Right lobe of liver (tissue), 6 donors: ENCODE measurements around the gene GTPBP10. TPM values are rescaled to one million over a fixed set of nuclear protein-coding genes. Genes with fewer than 3 reads are reported as not detected.

ENCODE experiments used
- ATAC-seq, 4 donors: fragments of 200-7000 bp; cut with Tn5 transposase; one replicate each; pipeline ENCODE4 v1.9.1; 2020; ENCODE audit warnings: mild to moderate bottlenecking in 4 of 4, moderate library complexity in 4 of 4
- DNase-seq, 3 donors: peaks; one replicate each; pipeline ENCODE4 v3.0.0-alpha.2; 2020
- H3K27ac ChIP-seq, 3 donors: fragments of 200-600 bp; one replicate each; pipeline ENCODE4 v1.8.0; 2022
- H3K27me3 ChIP-seq, 2 donors: fragments of 200-600 bp; one replicate each; pipeline ENCODE4 v1.8.0; 2022
- H3K36me3 ChIP-seq, 4 donors: fragments of 200-600 bp; sonication (generic) in 1 of 4; one replicate each; pipeline versions ENCODE4 v1.5.1 to v1.8.0; 2017 to 2022; ENCODE audit warnings: control low read depth in 1 of 4
- H3K4me1 ChIP-seq, 4 donors: fragments of 200-600 bp; sonication (generic) in 1 of 4; one replicate each; pipeline versions ENCODE4 v1.5.1 to v1.8.0; 2017 to 2022; ENCODE audit warnings: control low read depth in 1 of 4
- H3K4me3 ChIP-seq, 3 donors: fragments of 200-600 bp; one replicate each; pipeline ENCODE4 v1.8.0; 2022
- H3K9me3 ChIP-seq, 4 donors: fragments of 200-600 bp; sonication (generic) in 1 of 4; one replicate each; pipeline versions ENCODE4 v1.5.1 to v1.8.0; 2017 to 2022; ENCODE audit warnings: control low read depth in 1 of 4
- POLR2A ChIP-seq: fragments of 450-650 bp; IDR thresholded peaks from one replicate; pipeline ENCODE4 v1.6.1; 2017; ENCODE audit warnings: antibody characterized with exemption, mild to moderate bottlenecking
- WGBS: methylation state at CpG from one replicate; pipeline ENCODE4 v1.1.6; 2018; ENCODE audit warnings: low coverage, low lambda C conversion rate; ENCODE audit not compliant: insufficient coverage; ENCODE audit errors: missing lambda C conversion rate; 5-methylcytosine and 5-hydroxymethylcytosine counted together
- intact Hi-C, 2 donors: fragments of 100-400 bp; cut with DNase I; formaldehyde crosslinking; loops; one replicate each; pipeline versions ENCODE4 v1.11.2 to v1.14.1; 2022
- total RNA-seq, 6 experiments: library from RNA; depleted of rRNA in 2 of 6; stranded (reverse); fragments of >200 nt in 2 of 6; fragmentation: NEBNext Ultra II Directional in 3 of 6; extraction: Animal tissue kit (Norgen Biotek cat#: 25700) in 3 of 6; gene quantifications; one replicate each; pipeline versions ENCODE4 v1.1.0 to v1.2.4, GENCODE V29; 2016 to 2023
- TF ChIP-seq, protein P1 (sequence below), 4 donors: fragments of 200-600 bp in 3 of 4; fragments of 450-650 bp in 1 of 4; IDR thresholded peaks; one replicate each; pipeline versions ENCODE4 v1.5.1 to v1.8.0; 2016 to 2022; ENCODE audit warnings: antibody characterized with exemption in 4 of 4, mild to moderate bottlenecking in 2 of 4
- donor health status: DM: no; HTN: yes; CAD: no.
- donor health status: DM: no; HTN: no; CAD: no.
- donor health status: DM: no; HTN: no; CAD: no.
- donor health status: DM: no; HTN: yes; CAD: no.
- donor health status: DM: no; HTN: yes; CAD: no.

The GTPBP10 gene
- total RNA-seq, 6 experiments from 2014 or later: 16.1 to 21.8 (median 18.7) TPM

DNA sequence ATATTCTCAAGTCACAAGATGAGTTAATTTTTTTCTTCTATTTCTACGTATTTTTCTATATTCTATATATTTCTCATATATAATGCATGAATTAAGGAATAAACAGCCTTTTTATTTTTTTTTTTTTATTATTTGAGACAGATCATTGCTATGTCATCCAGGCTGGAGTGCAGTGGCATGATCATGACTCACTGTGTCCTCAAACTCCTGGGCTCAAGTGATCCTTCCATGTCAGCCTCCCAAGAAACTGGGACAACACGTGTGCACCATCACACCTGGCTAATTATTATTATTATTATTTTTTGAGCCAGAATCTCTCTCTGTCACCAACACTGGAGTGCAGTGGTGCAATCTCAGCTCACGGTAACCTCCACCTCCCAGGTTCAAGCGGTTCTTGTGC is 58.3 kb downstream of the GTPBP10 start:
- no peaks in the 10 kb centered on the region for H3K27me3 ChIP-seq
- H3K27ac ChIP-seq: peak overlapping the region in 2 of 3 donors; percentile 93 to 99
- WGBS: 86% methylated on average over 4 of the region's 4 CpGs
- ATAC-seq (peak in 1 of 4 donors; percentile 18), DNase-seq (no peak)
- no peaks in the 10 kb centered on the region for H3K9me3 ChIP-seq
- peak overlapping the region in 1 of 3 donors; percentile 58 for H3K4me3 ChIP-seq
- intact Hi-C loops: no loop called here
- H3K4me1 ChIP-seq: peaks cover 0 to 31% (median 7%) of the 10 kb centered on the region in 4 donors
- H3K36me3 ChIP-seq: peaks cover 0 to 12% (median 0%) of the 10 kb centered on the region in 4 donors
- TF ChIP-seq, protein P1, sequence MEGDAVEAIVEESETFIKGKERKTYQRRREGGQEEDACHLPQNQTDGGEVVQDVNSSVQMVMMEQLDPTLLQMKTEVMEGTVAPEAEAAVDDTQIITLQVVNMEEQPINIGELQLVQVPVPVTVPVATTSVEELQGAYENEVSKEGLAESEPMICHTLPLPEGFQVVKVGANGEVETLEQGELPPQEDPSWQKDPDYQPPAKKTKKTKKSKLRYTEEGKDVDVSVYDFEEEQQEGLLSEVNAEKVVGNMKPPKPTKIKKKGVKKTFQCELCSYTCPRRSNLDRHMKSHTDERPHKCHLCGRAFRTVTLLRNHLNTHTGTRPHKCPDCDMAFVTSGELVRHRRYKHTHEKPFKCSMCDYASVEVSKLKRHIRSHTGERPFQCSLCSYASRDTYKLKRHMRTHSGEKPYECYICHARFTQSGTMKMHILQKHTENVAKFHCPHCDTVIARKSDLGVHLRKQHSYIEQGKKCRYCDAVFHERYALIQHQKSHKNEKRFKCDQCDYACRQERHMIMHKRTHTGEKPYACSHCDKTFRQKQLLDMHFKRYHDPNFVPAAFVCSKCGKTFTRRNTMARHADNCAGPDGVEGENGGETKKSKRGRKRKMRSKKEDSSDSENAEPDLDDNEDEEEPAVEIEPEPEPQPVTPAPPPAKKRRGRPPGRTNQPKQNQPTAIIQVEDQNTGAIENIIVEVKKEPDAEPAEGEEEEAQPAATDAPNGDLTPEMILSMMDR (IDR thresholded peaks at IDR 0.05): no peak
- no peak for TF ChIP-seq POLR2A

GRCh38 chr7:90407484-90407821 is 60.9 kb downstream of the GTPBP10 start:
- 14% methylated on average over 1 of the region's 1 CpG for WGBS
- H3K36me3 ChIP-seq: peaks cover 0 to 12% (median 0%) of the 10 kb centered on the region in 4 donors
- DNase-seq: no peak

GRCh38 chr7:90408142-90408541 is 61.6 kb downstream of the GTPBP10 start:
- peaks cover 0 to 15% (median under 1%) of the 10 kb centered on the region in 4 donors for H3K36me3 ChIP-seq
- WGBS: 89% methylated on average over 1 of the region's 1 CpG
- H3K9me3 ChIP-seq: no peaks in the 10 kb centered on the region
- intact Hi-C loops: no loop called here
- no peak for DNase-seq
- TF ChIP-seq POLR2A: no peak
- TF ChIP-seq, protein P1 (IDR thresholded peaks at IDR 0.05): no peak
- peak overlapping the region in 1 of 3 donors; percentile 99 for H3K27ac ChIP-seq
- no peak for ATAC-seq
- peaks cover 0 to 59% (median 17%) of the 10 kb centered on the region in 4 donors for H3K4me1 ChIP-seq
- no peaks in the 10 kb centered on the region for H3K27me3 ChIP-seq
- H3K4me3 ChIP-seq: no peak overlapping the region

More at GRCh38 chr7:90407484-90407821, 60.9 kb downstream of the GTPBP10 start:
- no peaks in the 10 kb centered on the region for H3K27me3 ChIP-seq
- intact Hi-C loops: no loop called here
- no peaks in the 10 kb centered on the region for H3K9me3 ChIP-seq
- H3K27ac ChIP-seq: peak overlapping the region; percentile 13 to 99 (median 25)
- H3K4me1 ChIP-seq: peaks cover 0 to 58% (median 17%) of the 10 kb centered on the region in 4 donors
- ATAC-seq: no peak
- TF ChIP-seq, protein P1 (IDR thresholded peaks at IDR 0.05): no peak
- TF ChIP-seq POLR2A: no peak
- no peak overlapping the region for H3K4me3 ChIP-seq

- TF ChIP-seq POLR2A: no peak
- TF ChIP-seq, protein P1 (IDR thresholded peaks at IDR 0.05): no peak
- Histone ChIP-seq H3K9me3 (no peaks in the 10 kb centered on the region), H3K4me3 (no peak overlapping the region), H3K27ac (peak overlapping the region; percentile 66 to 86 (median 79)), H3K4me1 (peaks cover 0 to 66% (median 17%) of the 10 kb centered on the region in 4 donors), H3K36me3 (peaks cover 0 to 21% (median 4%) of the 10 kb centered on the region in 4 donors), H3K27me3 (no peaks in the 10 kb centered on the region)
- ATAC-seq: peak; percentile 74 to 88 (median 86)
- 23% methylated on average over 3 of the region's 3 CpGs for whole genome bisulfite sequencing
- peak in 1 of 3 donors; percentile 67 for DNase-seq
- intact Hi-C loops: loop anchor here in 1 of 2 donors (10.0 kb wide), 1 partner anchor 75 kb away; no protein-coding TSS in a partner anchor
These were observed 63.2 kb downstream of the GTPBP10 start for GRCh38 chr7:90409667-90410066.
